ENCODE measurements around the gene ABHD3.
"Not testable (repeated sequence)": the region's sequence is repeated elsewhere in the genome, so short reads cannot be mapped to it uniquely, and the experiment has no call there.

Gene ABHD3

DNA sequence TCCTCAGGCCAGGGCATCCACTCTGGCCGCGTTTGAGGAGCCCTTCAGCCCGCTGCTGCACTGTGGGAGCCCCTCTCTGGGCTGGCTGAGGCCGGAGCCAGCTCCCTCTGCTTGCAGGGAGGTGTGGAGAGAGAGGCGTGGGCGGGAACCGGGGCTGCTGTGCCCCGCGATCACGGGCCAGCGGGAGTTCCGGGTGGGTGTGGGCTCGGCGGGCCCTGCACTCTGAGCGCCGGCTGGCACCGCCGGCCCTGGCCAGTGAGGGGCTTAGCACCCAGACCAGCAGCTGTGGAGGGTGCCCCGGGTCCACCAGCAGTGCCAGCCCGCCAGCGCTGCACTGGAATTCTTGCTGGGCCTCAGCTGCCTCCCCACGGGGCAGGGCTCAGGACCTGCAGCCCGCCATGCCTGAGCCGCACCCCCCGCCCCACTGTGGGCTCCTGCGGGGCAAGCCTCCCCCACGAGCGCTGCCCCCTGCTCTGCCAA lies 1.9 kb upstream of the ABHD3 start:
- in situ Hi-C loops (cut with HindIII; ENCODE audit: low sequenced_read_pairs): no loop called here

DNA sequence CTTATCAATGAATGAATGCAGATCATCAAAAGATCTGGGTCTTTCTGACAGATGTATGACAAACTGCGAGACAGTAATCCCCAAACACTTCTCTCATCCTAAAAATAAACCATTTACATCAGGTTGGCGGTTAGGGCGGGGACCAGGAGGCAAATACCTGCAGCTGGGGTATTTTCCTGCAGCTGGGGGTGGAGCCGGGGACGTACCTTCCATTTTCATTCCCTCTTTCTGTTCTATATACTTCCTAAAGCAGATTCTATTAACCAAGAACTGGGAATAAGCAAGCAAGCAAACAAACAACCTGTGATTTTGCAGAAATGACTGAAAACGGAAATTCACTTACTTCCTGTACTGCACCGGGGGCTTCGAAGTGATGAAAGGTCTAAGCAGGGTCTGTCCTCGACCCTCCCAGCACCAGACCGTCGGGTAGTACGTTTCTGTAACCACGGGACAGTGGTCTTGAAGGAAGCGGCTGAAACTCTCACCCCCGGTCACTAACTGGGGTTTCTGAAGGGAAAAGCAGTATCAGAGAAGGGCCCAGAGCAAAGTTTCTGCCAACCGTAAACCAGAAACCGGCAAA lies 1.2 kb downstream of the ABHD3 start:
- in situ Hi-C loops (cut with HindIII; ENCODE audit: low sequenced_read_pairs): no loop called here

DNA sequence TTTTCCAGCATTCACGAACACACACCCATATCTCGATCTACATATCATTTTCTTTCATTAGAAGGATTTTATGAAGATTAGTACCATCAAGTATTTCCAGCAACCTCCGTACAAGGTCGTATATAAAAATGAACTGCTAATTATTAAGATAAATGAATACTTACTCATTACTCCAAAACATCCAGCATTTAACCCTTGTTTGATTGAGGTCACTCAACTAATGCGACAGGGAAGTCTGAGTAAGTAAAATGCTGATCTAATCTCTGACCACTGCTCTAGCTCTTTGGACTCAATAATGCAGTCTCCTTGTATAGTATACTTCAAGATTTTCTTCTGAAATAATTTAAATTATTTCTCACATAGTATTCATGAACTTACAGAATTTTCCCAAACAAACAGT lies 2.0 kb downstream of the ABHD3 start:
- in situ Hi-C loops (cut with HindIII; ENCODE audit: low sequenced_read_pairs): no loop called here

DNA sequence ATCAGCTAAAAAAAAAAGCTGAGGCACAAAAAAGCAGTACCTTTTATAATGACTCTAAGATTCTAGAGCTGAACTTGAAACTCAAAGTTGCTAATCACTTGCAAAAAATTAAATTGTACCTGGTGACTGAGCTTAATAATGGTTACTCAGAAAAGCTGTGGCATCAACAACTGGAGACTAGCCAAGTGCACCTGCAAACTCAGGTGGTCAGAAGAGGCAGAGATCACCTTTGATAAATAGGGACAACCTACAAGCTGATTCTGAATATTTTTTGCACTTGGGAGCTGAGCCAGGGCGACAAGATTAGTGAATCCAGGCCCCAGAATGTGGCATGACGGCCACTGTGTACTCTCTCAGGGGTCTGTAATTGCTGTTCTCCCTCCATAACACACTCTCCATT lies 3.0 kb downstream of the ABHD3 start:
- in situ Hi-C loops (cut with HindIII; ENCODE audit: low sequenced_read_pairs): no loop called here

DNA sequence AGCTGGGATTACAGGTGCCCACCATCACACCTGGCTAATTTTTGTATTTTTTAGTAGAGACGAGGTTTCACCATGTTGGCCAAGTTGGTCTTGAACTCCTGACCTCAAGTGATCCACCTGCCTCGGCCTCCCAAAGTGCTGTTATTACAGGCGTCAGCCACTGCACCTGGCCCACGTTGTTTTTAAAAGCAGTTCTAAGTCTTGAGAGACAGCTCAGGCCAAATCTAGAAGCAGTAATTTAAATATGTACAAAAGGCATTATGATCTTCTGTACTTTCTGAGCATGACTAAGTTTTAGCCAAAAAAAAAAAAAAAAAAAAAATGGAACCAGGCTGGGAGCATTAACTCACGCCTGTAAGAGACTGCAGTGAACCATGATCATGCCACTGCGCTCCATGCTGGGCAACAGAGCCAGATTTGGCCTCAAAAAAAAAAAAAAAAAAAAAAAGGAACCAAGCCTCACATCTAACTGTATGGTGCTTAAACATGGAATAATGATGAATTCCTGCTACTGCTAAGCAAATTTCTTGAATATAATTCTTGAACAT lies 4.0 kb downstream of the ABHD3 start:
- in situ Hi-C loops (cut with HindIII; ENCODE audit: low sequenced_read_pairs): no loop called here

DNA sequence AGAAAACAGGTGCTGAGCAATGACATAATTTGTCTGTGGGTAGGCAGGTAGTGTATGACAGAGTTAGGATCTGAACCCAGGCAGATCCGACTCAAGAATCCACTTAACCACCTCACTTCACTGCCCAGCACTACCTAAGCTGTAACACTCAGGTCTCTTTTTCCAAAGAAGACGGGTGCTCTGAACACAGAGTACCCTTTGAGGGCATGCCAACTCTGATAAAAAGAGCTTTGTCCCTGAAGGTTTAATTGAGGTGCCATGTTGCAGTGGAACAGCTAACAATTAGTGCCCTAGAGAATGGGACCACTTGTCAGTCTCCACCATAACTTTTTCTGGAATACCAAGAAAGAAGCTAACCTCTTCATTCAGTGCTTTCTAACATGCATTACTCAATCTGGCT lies 11.3 kb downstream of the ABHD3 start:
- in situ Hi-C loops (cut with HindIII; ENCODE audit: low sequenced_read_pairs): no loop called here

DNA sequence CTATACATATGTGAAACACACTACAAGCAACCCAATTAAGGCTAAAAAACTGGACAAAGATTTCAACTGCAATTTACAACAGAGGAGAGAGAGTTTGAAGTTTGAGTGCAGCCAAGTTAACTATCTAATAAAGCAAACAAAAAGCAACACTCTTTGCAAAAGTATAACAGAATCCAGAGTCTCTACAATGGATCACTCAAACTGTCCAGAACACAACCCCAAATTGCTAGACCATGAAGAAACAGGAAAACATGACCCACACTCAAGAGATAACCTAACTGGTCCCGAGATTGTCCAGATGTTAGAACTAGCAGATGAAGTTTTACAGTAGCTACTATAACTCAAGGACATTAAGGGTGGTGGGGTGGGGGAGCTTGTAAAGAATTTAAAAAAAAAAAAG lies 14.8 kb downstream of the ABHD3 start:
- in situ Hi-C loops (cut with HindIII; ENCODE audit: low sequenced_read_pairs): no loop called here

DNA sequence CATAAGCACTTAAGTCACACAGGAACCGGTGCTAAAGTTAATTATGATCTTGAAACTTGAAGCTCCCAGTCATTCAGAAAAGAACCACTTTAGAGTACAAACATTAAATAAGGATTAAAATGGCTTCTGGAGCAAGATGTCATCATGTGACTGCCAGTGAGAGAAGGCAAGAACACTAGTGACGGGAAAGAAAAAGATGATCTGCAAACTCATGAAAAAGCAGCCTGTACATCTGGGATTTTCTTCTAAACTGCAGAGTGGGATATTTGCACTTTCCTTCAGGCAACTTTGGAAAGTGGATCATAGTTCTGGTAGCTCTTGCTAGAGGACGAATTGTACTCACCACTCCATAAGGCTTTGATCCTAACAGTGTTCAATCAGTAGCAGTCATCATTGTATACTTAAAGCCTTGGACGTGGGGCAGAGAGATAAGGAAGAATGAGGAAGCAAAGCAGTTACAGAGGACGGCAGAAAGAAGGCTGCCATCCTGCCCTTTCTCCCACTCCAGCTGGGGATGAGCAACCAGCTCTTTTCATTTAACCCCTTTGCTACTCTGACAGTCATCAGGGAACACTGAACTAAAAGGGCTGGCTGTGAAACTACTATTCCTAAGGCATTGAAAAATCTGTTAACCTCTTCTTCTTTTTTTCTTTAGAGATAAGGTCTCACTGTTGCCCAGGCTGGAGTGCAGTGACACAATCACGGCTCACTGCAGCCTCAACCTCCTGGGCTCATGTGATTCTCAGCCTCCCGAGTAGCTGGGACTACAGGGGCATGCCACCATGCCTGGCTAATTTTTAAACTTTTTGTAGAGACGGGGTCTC lies 18.1 kb downstream of the ABHD3 start:
- in situ Hi-C loops (cut with HindIII; ENCODE audit: low sequenced_read_pairs): no loop called here

DNA sequence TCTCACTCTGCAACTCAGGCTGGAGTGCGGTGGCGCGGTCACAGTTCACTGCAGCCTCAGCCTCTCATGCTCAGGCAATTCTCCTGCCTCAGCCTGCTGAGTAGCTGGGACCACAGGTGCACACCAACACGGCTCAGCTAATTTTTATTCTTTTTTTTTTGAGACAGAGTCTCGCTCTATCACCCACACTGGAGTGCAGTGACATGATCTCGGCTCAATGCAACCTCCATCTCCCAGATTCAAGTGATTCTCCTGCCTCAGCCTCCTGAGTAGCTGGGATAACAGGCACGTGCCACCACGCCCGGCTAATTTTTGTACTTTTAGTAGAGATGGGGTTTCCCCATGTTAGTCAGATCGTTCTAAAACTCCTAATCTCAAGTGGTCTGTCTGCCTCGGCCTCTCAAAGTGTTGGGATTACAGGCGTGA lies 19.0 kb downstream of the ABHD3 start:
- in situ Hi-C loops (cut with HindIII; ENCODE audit: low sequenced_read_pairs): not testable (repeated sequence)

DNA sequence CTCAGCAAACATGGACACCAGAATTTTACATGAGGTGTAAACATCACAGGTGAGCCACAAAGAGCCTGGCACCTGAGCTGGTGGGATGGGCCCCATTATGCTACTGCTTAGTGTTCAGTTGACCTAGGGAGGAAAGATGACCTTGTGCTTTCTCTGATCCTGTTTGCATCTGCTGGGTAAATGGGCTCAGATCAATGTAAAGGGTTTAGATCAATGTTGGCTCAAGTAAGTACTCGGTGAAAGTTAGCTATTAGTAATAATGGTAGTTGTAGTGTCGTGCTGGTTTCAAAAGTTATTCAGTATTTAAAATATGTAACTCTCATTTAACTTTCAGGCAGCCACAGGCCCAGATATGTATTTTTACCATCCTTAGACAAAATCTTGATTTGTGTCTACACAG lies 19.8 kb downstream of the ABHD3 start:
- in situ Hi-C loops (cut with HindIII; ENCODE audit: low sequenced_read_pairs): no loop called here

DNA sequence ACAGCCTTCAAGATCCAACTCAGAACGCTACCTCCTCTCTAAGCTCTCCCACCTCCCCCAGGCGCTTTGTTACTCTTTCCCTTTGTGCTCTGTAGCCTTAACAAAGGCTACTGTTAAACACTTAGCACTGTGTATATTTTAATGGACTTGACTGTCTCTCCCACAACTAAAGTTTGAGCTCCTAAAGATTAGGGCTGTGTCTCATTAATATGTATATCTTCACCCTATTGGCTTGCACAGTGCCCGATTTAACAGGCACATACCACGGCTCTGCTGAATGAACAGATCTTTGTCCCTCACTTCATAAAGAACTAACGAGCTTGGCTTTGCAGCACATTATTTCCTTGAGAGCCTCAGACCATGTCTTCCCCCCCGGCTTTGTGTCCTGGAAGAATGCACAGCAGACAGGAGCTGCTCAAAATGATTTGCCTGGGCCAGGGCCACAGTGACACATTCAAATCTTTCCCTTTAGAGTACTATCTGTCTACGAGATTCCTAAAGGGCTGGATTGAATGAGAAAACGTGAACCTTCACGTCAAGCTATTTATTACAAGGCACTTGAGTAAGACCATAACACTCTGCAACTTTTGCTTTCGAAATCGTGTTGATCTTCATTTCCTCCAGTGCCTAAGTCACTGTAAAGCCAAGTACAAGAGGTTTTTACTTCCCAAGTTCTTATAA lies 22.1 kb downstream of the ABHD3 start:
- in situ Hi-C loops (cut with HindIII; ENCODE audit: low sequenced_read_pairs): no loop called here

DNA sequence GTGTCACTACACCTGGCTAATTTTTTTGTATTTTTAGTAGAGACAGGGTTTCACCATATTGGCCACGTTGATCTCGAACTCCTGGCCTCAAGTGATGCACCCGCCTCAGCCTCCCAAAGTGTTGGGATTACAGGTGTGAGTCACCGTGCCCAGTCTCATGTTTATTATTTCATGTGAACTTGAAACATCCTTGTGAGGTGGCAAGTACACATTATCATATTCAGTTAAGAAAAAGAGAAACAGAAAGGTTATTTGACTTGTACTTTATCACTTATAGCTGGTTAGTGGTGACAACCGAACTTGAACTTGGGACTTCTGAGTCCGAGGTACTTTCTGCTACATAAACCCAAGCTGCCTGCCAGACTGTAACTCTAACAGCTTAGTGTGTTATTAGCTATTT lies 24.4 kb downstream of the ABHD3 start:
- in situ Hi-C loops (cut with HindIII; ENCODE audit: low sequenced_read_pairs): no loop called here

DNA sequence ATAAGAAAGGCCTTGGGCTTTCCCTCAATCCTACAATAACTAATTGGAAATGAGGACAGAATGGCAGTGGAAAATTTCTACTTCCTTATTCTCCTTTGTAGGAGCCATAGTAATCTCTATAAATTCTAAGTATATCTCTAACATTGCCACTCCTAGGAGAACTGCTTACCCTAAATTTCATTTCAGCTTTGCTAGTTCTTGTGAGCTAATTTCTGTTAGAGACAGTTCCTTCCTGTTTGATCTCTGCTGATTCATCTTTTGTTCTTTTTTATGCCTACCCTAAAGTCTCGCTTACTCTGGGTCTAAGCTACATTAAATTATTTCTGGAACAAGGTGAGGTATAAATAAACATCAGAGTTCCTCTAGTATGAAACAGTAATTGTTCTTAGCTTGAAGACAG lies 25.7 kb downstream of the ABHD3 start:
- in situ Hi-C loops (cut with HindIII; ENCODE audit: low sequenced_read_pairs): no loop called here

DNA sequence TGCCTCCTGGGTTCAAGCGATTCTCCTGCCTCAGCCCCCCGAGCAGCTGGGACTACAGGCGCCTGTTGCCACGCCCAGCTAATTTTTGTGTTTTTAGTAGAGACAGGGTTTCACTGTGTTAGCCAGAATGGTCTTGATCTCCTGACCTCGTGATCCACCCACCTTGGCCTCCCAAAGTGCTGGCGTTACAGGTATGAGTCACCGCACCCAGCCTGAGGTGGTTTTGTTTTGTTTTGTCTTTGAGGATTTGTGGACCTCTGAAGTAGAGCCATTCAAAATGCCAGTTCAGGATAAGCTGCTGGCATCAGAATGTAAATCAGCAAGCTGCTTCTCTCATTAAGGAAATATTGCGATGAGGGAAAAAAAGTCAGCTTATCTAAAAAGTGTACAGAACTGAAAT lies 29.2 kb downstream of the ABHD3 start:
- in situ Hi-C loops (cut with HindIII; ENCODE audit: low sequenced_read_pairs): not testable (repeated sequence)

DNA sequence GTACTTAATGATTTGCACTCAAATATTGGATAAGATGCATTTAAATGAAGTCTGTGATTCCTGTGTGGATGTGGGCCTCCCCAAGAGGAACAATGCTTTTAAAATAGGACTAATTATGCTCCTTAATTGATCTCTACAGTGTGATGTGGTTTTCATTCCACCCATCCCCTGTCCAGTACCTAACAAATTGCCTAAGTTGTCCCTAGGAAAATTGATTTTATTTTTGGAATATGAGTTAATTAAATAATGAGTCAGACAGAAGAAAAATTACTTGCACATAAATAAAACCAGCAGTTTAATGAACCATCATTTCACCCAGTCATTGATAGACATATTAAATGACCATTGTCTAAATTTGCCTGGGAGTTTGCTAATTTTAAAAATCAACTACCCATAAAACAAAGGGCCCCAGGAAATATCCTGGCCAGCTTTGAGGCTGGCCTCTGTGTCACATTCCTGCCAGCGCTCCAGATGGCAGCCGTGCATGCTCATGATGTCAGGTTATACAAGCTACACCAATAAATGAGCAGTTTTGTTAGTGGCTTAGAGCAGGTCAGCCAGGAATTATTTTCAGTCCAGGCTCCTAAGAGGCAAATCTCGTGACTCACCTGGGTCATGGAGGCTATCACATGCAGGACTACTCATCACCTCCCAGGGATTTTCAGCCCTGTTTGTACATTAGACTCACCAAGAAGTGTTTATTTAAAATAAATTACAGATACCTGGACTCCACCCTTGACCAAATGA lies 31.9 kb downstream of the ABHD3 start:
- in situ Hi-C loops (cut with HindIII; ENCODE audit: low sequenced_read_pairs): no loop called here

DNA sequence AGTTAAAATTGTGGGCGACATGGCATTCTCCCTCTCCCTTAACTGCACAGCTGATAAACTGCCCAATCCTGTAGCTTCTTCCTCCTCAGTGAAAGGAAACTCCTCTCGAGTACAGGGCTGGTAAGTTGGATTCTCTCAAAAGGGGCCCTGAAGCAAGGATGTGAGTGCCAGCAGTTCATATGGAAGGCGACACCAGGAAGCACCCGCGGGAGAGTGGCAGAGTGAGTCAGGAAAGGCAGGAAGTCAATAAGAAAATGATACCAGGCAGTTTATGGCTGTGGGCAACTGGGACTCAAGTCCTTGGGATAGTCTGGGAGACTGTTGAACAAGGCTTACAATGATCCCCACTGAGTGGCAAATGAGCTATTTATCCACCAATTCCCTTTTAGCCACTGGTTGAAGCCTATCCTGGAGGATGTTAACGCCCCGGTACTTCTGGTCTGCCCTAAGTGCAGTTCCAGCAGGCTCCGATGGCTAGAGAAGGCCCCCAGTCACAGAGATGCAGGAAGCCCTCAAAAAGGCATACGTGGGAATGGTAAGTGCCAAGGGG lies 34.8 kb downstream of the ABHD3 start:
- in situ Hi-C loops (cut with HindIII; ENCODE audit: low sequenced_read_pairs): no loop called here

DNA sequence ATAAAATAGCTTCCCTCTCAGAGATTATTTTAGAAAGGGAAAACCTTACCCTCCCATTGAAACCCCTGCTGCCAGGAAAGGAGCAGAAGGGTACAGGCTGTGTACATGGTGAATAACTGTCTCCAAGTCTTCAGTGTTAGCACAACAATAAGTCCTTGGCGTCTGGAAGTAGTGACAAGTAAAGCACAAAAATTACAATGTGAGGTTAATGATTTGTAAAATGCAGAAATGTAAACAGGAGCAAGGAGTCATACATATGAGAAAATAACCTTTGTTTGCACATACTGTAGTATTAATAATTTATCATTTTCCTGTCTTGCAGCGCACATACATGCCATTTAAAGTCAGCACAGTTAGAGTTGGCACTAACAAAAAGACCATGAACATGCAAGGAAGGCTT lies 40.5 kb downstream of the ABHD3 start:
- in situ Hi-C loops (cut with HindIII; ENCODE audit: low sequenced_read_pairs): no loop called here

DNA sequence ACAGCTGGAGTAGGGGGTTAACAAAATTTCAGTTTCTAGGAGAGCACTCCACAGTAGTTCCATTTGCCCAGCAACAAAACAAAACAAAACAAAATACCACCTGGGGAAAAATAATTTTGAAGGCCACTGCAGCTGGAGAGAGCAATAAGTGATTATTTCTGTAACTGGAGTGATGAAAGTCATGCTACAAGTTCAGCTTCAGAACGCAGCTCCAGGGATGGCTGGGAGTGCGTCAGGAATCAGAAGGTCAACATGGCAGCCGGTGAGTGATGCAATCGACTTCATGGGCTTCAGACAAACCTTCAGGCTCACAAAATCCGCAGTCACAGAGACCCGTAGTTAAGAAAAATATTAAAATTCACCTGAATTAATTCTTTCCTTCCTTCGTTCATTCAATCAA lies 41.0 kb downstream of the ABHD3 start:
- in situ Hi-C loops (cut with HindIII; ENCODE audit: low sequenced_read_pairs): no loop called here

DNA sequence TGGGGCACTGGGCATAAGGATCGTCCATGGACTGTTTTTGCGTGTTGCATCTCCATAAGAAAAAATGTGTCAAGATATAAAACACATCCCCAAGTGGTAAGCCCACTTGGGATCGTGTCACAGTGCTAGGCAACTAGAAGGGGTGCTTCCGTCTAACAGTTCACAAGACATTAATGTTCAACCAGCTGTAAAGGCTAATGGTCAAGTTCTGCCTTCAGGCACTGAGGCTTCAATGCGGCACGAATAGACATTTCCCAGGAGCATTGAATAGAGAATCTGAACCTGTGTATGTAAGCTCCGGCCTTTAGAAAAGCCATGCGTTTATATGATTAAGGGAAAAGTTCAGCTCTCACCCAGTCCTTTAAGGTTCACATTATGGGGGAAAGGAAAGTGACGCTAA lies 42.0 kb downstream of the ABHD3 start:
- in situ Hi-C loops (cut with HindIII; ENCODE audit: low sequenced_read_pairs): no loop called here

DNA sequence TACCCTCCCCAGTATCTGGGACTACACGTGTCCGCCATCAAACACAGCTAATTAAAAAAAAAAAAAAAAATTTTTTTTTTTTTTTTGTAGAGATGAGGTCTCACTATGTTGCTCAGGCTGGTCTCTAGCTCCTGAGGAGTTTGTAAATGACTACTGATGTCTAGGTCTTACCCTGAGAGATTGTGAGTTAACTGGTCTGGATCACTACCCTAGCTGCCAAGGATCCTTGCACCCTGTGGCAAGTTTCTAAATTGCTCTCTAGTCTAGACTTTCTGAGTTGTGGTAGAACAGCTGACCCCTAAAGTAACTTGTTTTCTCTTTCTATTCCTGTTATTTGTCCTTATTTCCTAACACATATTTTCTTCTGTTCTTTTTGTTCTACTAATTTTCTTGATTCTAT lies 44.5 kb downstream of the ABHD3 start:
- in situ Hi-C loops (cut with HindIII; ENCODE audit: low sequenced_read_pairs): no loop called here

DNA sequence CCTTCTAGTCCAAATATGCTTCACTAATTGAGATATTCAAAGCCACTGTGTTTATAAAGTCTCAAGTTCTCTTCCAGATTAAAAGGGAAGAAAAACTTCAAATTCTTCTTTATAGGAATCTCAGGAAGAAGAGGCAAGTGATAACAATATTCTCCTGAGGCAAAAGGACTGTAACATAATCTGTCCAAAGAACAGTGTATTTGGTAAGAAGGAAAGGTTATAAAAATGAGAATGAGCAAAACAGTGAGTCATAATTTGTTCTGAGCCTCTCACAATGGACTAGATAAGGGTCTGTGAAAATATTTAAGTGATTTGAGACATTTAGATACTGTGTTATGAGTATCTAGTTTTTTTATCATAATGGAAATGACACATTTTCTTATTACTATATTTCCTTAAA lies 48.2 kb downstream of the ABHD3 start:
- in situ Hi-C loops (cut with HindIII; ENCODE audit: low sequenced_read_pairs): no loop called here
